Endothelial cell of umbilical vein (primary cell): ENCODE measurements around the gene PDE7B. TPM values are rescaled to one million over a fixed set of nuclear protein-coding genes. Genes with fewer than 3 reads are reported as not detected.

Experiments used
- BruUV-seq: library from RNA; stranded (reverse); fragments of 400-500 nt; replicated peaks from 2 replicates; lab custom pipeline; 2021; lab: Mats Ljungman, UMichigan
- CTCF ChIA-PET: fragments of 300-600, 350-600 bp; sonication (Branson Sonifier 250); formaldehyde crosslinking; loops from one replicate; lab custom pipeline; 2021; ENCODE audit warnings: antibody characterized with exemption, inconsistent platforms; lab: Charles Lee
- POLR2A ChIA-PET: fragments of 300-600, 350-600 bp; sonication (Branson Sonifier 250); formaldehyde crosslinking; loops from one replicate; lab custom pipeline; 2021; ENCODE audit warnings: antibody characterized with exemption, inconsistent platforms; lab: Charles Lee
- DNase-seq: peaks from one replicate; pipeline ENCODE4 v3.0.0-alpha.2; 2011; ENCODE audit warnings: low read depth, low spot score
- FAIRE-seq: peaks from 2 replicates; lab custom pipeline; 2011; peaks lifted over from hg19 to GRCh38; lab: Jason Lieb, UNC
- H2AFZ ChIP-seq: 2 replicates; pipeline ENCODE4 v1.6.0; 2012; ENCODE audit warnings: low read depth, low read length, control low read depth, inconsistent platforms
- H3K27ac ChIP-seq: 2 replicates; pipeline ENCODE4 v1.5.1; 2011; ENCODE audit warnings: low read depth, mild to moderate bottlenecking, control low read depth, low read length, moderate library complexity; ENCODE audit not compliant: insufficient read depth
- H3K27me3 ChIP-seq, 2 experiments: 2 replicates each; pipeline versions ENCODE4 v1.6.0 to v1.6.1; 2011; ENCODE audit warnings: low read length in 2 of 2, mixed read lengths in 1 of 2; ENCODE audit not compliant: control insufficient read depth in 2 of 2, insufficient read depth in 2 of 2
- H3K36me3 ChIP-seq, 2 experiments: 2 replicates in 1 of 2; 3 replicates in 1 of 2; pipeline ENCODE4 v1.5.1; 2011; ENCODE audit warnings: low read length in 2 of 2, mild to moderate bottlenecking in 1 of 2, moderate library complexity in 1 of 2; ENCODE audit not compliant: control insufficient read depth in 2 of 2, insufficient read depth in 2 of 2; ENCODE audit errors: extremely low read depth in 1 of 2
- H3K4me1 ChIP-seq: 3 replicates; pipeline ENCODE4 v1.5.1; 2011; ENCODE audit warnings: mild to moderate bottlenecking, low read length; ENCODE audit not compliant: control insufficient read depth, insufficient read depth; ENCODE audit errors: extremely low read depth
- H3K4me2 ChIP-seq: 2 replicates; pipeline ENCODE4 v1.6.1; 2011; ENCODE audit warnings: low read length, control low read depth, mixed read lengths; ENCODE audit not compliant: insufficient read depth
- H3K4me3 ChIP-seq, 3 experiments: fragments of 200-600 bp in 1 of 3; sonication (generic), shearing (Covaris generic) in 1 of 3; replicated peaks in 1 of 3; 2 replicates each; pipeline ENCODE4 v1.5.1; 2011 to 2016; ENCODE audit warnings: control low read depth in 3 of 3, low read length in 3 of 3, mild to moderate bottlenecking in 2 of 3, inconsistent platforms in 1 of 3, low read depth in 1 of 3, moderate library complexity in 1 of 3; ENCODE audit not compliant: insufficient read depth in 1 of 3
- H3K79me2 ChIP-seq: 2 replicates; pipeline ENCODE4 v1.6.0; 2012; ENCODE audit warnings: low read length, inconsistent platforms; ENCODE audit not compliant: control insufficient read depth, insufficient read depth
- H3K9ac ChIP-seq: replicated peaks from 2 replicates; pipeline ENCODE3; 2011; ENCODE audit warnings: low read length, control low read depth; ENCODE audit not compliant: insufficient read depth; ENCODE audit errors: extremely low read depth
- H3K9me1 ChIP-seq: replicated peaks from 3 replicates; pipeline ENCODE4 v1.6.0; 2011; ENCODE audit warnings: mild to moderate bottlenecking, low read length; ENCODE audit not compliant: control insufficient read depth, insufficient read depth; ENCODE audit errors: extremely low read depth
- H3K9me3 ChIP-seq: replicated peaks from 2 replicates; pipeline ENCODE4 v1.5.1; 2012; ENCODE audit warnings: low read length, inconsistent platforms; ENCODE audit not compliant: control insufficient read depth, insufficient read depth
- H4K20me1 ChIP-seq: replicated peaks from 2 replicates; pipeline ENCODE3; 2011; ENCODE audit warnings: mild to moderate bottlenecking, low read length; ENCODE audit not compliant: control insufficient read depth, insufficient read depth; ENCODE audit errors: extremely low read depth
- CTCF ChIP-seq, 2 donors: IDR thresholded peaks; 1 replicate in 1 of 2; 2 replicates in 1 of 2; pipeline ENCODE4 v1.5.1; 2011; ENCODE audit warnings: low read length in 2 of 2, mild to moderate bottlenecking in 2 of 2, moderate library complexity in 2 of 2, control low read depth in 1 of 2, inconsistent platforms in 1 of 2, low read depth in 1 of 2; ENCODE audit not compliant: insufficient read depth in 1 of 2; ENCODE audit errors: extremely low read depth in 1 of 2
- EZH2 ChIP-seq: IDR thresholded peaks from 2 replicates; pipeline ENCODE4 v1.6.1; 2012; ENCODE audit warnings: borderline replicate concordance, low read depth, mild to moderate bottlenecking, moderate library complexity, low read length, inconsistent platforms; ENCODE audit not compliant: severe bottlenecking
- FOS ChIP-seq: IDR thresholded peaks from 2 replicates; pipeline ENCODE4 v1.6.1; 2011; ENCODE audit warnings: mild to moderate bottlenecking, low read length, moderate library complexity, borderline replicate concordance; ENCODE audit not compliant: insufficient read depth
- GATA2 ChIP-seq: IDR thresholded peaks from 2 replicates; pipeline ENCODE4 v1.7.0; 2011; ENCODE audit warnings: low read depth, mild to moderate bottlenecking, moderate library complexity, mixed read lengths, low read length; ENCODE audit not compliant: insufficient read length, insufficient read depth
- JUN ChIP-seq: IDR thresholded peaks from 2 replicates; pipeline ENCODE4 v1.6.1; 2011; ENCODE audit warnings: borderline replicate concordance, low read depth; ENCODE audit not compliant: insufficient read length, insufficient read depth
- MYC ChIP-seq: IDR thresholded peaks from one replicate; pipeline ENCODE4 v1.6.1; 2011; ENCODE audit warnings: mild to moderate bottlenecking, low read depth, low read length
- POLR2A ChIP-seq: IDR thresholded peaks from 2 replicates; pipeline ENCODE4 v1.6.1; 2012; ENCODE audit warnings: low read depth, mild to moderate bottlenecking, control low read depth, low read length
- POLR2AphosphoS5 ChIP-seq: IDR thresholded peaks from 2 replicates; pipeline ENCODE4 v1.6.1; 2012; ENCODE audit warnings: low read depth, mild to moderate bottlenecking, control low read depth, low read length, moderate library complexity; ENCODE audit not compliant: insufficient read depth
- dilution Hi-C: fragments of 300-500 bp; cut with MboI; formaldehyde crosslinking; loops from one replicate; pipeline ENCODE4 v1.15.0; 2019; ENCODE audit warnings: low sequenced_read_pairs; ENCODE audit not compliant: extremely low pct_ligation_motif_present
- intact Hi-C: fragments of 100-400 bp; cut with micrococcal nuclease; formaldehyde crosslinking; loops from one replicate; pipeline ENCODE4 v1.10.0; 2022
- polyA plus RNA-seq, 4 experiments: library from polyadenylated mRNA; depleted of rRNA in 3 of 4; stranded (reverse) in 3 of 4; unstranded in 1 of 4; fragments of >200 nt; gene quantifications; 2 replicates each; pipeline versions ENCODE4 v1.2.1 to v1.2.3, GENCODE V29; 2011 to 2012; ENCODE audit warnings: missing spikeins in 1 of 4
- total RNA-seq: library from RNA; stranded (reverse); gene quantifications from 2 replicates; pipeline ENCODE4 v1.2.3, GENCODE V29; 2021
- TF ChIP-seq, protein P1 (sequence below): IDR thresholded peaks from 2 replicates; pipeline ENCODE4 v1.6.1; 2011; ENCODE audit not compliant: insufficient read depth, insufficient read length

The PDE7B gene
- total and polyA plus RNA-seq, 2 donors (not counting 3 experiments of a cell fraction or from before 2014, with no cell fraction given), result 20.6 to 25.1 TPM

DNA sequence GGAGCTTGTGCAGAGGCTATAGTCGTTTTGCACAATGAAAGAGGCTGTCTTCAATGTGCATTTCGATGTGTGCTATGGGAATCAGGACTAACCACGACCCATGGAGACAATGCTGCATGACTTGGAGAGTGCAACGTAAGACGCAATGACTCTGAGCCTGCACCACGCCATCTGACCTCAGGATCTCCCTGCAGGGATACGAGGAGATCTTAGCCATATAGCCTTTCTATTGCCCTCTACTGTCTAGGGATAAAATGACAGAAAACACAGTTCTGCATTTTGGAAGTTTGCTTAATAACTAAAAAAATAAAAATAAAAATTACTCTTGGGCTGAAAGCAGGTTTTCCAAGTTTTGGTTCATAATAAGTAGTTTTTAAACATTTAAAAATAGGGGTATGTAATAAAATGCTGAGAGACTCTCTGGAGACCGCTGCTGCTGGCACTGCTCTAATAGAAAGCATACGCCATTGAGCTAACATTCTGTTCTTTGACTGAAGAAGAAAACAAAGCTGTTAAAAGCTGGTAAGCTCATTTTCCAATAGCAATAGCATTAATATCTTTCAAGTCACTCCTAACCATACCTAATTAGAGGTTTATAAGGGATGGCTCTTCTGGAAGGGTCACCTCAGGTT lies 87.2 kb downstream of the PDE7B start:
- Histone ChIP-seq H4K20me1 (no peaks in the 10 kb centered on the region), H3K36me3 (no peaks in the 10 kb centered on the region), H3K9me1 (no peaks in the 10 kb centered on the region), H3K9ac (no peak overlapping the region), H3K27me3 (no peaks in the 10 kb centered on the region), H3K27ac (no peak overlapping the region), H3K4me1 (no peaks in the 10 kb centered on the region), H3K79me2 (no peaks in the 10 kb centered on the region), H3K4me2 (no peak overlapping the region), H3K4me3 (no peak overlapping the region), H2AFZ (no peak overlapping the region), H3K9me3 (no peaks in the 10 kb centered on the region)
- intact Hi-C loops (no loop called here), dilution Hi-C loops (no loop called here)
- DNase-seq, result peak; percentile 14
- POLR2A ChIA-PET, result no interaction called here
- BruUV-seq, result no TSS peak
- TF ChIP-seq POLR2A, result no peak
- peak; percentile 10 to 14 for TF ChIP-seq CTCF (IDR thresholded peaks at IDR 0.05; ENCODE audit: extremely low read depth in 1 of 2, insufficient read depth in 1 of 2, low read depth in 1 of 2, low read length in 2 of 2)
- TF ChIP-seq GATA2, result no peak
- CTCF ChIA-PET, result interaction anchor here (0.7 to 2.4 kb wide), 16 partner anchors 9 to 403 kb away, joined by 3 to 11 read pairs (median 3); partner anchors contain the start of gene PDE7B
- no peak for FAIRE-seq

DNA sequence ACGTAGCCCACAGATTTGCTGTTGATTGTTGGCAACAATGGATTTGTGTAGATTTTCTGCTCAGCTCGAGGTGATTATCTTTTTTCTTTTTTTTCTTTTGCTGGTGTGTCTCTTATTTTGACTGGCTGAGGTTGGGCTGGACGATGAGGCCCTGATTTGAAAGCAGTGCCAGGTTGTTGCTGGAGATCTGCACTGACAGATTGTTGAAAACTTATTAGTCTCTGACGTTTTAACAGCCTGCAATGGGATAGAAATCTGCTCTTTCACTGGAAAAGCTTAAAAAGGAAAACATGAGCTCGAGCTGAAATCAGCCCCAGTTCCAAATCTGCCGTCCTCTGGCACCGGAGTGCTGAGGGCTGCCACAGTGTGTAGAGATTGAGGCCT lies 87.7 kb downstream of the PDE7B start:
- ChIA-PET POLR2A (no interaction called here), CTCF (interaction anchor here (0.7 to 2.4 kb wide), 15 partner anchors 10 to 403 kb away, joined by 3 to 11 read pairs (median 3); partner anchors contain the start of gene PDE7B)
- H2AFZ ChIP-seq, result peak overlapping the region; percentile 27
- H3K36me3 ChIP-seq, result no peaks in the 10 kb centered on the region
- FAIRE-seq, result no peak
- no peak for TF ChIP-seq EZH2
- TF ChIP-seq FOS, result no peak
- no peak for TF ChIP-seq MYC
- TF ChIP-seq, protein P1, sequence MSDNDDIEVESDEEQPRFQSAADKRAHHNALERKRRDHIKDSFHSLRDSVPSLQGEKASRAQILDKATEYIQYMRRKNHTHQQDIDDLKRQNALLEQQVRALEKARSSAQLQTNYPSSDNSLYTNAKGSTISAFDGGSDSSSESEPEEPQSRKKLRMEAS, result no peak
- no peak for TF ChIP-seq POLR2AphosphoS5
- no peak for TF ChIP-seq POLR2A
- no peak for TF ChIP-seq JUN
- TF ChIP-seq GATA2, result no peak
- no peak for TF ChIP-seq CTCF (IDR thresholded peaks at IDR 0.05; ENCODE audit: extremely low read depth in 1 of 2, insufficient read depth in 1 of 2, low read depth in 1 of 2, low read length in 2 of 2)
- no peaks in the 10 kb centered on the region for H3K4me1 ChIP-seq
- no peak for DNase-seq
- dilution Hi-C loops (no loop called here), intact Hi-C loops (no loop called here)
- H3K27me3 ChIP-seq, result no peaks in the 10 kb centered on the region
- no peak overlapping the region for H3K27ac ChIP-seq
- H3K4me2 ChIP-seq, result no peak overlapping the region
- no TSS peak for BruUV-seq
- H3K9me1 ChIP-seq, result no peaks in the 10 kb centered on the region
- no peaks in the 10 kb centered on the region for H3K79me2 ChIP-seq
- H3K9ac ChIP-seq, result no peak overlapping the region
- H3K4me3 ChIP-seq, result no peak overlapping the region
- H4K20me1 ChIP-seq, result no peaks in the 10 kb centered on the region
- no peaks in the 10 kb centered on the region for H3K9me3 ChIP-seq
